GF-D8 (cell line): ENCODE measurements around the gene UBA3.

Experiments used
- DNase-seq: peaks from one replicate; lab custom pipeline; 2025; lab: John Stamatoyannopoulos, UW

Gene UBA3

GRCh38 chr3:69012100-69012799 is 67.9 kb downstream of the UBA3 start:
- no peak for DNase-seq

DNA sequence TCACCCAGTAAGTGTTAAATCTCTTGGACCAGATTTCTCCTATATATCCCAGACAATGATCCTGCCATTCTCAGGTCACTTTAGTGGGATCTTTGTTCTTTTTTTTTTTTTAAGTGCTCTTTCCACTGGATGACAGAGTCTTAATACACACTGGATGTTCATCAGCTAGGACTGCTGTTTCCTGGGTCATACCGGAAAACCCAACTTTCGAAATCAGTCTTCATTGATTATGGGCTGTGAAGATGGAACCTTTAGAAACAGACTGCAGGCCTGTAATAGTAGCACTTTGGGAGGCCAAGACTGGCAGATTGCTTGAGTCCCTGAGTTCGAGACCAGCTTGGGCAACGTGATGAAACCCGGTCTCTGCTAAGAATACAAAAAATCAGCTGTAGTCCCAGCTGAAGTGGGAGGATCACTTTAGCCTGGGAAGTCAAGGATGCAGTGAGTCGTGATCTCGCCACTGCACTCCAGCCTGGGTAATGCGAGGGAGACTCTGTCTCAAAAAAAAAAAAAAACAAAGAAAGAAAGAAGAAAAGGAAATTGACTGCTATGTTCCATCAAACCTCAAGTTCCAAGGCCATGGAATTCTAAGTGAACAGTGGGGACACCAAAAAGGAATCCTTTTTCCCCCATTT is 69.0 kb downstream of the UBA3 start:
- DNase-seq, result no peak

DNA sequence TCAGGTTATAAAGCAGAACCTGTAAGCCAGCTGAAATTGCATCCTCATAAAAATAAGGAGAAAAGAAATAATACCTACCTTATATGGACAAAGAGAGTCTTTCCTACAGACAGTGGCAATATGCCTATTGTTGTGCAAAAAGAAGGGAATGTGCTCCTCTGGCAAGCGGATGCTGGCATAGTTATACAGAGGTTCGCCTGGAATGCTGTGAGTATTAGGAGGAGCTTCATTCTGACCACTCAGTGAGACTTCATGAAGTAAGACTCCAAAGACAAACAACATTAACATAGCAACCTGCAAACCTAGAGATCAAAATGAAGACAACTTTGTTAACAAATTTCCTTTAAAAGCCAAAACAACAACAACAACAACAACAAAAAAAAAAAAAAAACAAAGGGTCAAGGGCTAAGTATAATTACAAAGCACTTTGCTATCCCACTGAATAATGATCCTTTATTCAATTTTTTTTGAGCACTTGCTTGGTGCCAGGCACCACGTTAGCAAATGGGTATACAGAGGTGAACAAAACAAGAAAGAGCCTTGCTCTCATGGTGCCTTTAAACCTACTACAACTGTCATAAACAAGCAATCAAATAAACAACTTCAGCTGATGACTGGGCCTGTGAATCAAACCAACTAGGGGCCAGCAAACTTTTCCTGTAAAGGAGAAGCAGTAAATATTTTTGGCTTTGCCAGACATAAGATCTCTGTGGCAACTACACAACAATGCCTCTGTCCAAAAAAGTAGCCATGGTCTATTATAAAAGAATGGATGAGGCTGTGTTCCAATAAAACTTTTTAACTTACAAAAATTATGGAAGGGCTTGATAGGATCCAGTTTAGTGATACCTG is 70.4 kb downstream of the UBA3 start:
- no peak for DNase-seq

GRCh38 chr3:69008980-69009379 is 71.2 kb downstream of the UBA3 start:
- no peak for DNase-seq

DNA sequence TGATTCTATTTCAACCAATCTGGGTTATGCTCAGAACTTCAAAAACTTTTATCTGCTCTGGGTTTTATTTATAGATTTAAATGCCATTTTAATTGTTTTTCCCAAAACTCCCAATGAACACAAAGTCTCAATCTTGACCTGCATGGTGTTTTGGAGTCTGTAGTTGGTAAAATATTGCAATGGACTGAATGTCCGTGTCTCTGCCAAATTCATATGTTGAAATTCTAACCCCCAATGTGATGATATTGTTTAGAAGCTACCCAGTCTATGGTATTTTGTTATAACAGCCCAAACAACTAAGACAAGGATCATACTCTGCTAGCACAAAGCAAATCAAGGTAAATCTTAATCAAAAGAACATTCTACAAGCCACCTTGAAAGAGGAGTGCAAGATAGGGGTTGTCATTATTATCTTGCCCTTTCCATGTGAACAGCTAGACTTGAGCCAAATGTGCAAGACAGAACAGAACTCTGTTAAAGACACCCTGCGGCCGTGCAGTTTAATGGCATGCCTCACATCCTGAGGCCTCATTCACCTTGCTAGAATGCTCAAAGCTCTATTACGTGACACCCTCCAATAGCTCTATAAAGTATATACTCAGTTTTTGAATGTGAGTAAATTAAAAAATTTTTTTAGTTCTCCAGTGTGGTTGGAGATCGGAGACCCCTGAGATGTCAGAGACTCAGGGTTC is 74.2 kb downstream of the UBA3 start:
- no peak for DNase-seq

DNA sequence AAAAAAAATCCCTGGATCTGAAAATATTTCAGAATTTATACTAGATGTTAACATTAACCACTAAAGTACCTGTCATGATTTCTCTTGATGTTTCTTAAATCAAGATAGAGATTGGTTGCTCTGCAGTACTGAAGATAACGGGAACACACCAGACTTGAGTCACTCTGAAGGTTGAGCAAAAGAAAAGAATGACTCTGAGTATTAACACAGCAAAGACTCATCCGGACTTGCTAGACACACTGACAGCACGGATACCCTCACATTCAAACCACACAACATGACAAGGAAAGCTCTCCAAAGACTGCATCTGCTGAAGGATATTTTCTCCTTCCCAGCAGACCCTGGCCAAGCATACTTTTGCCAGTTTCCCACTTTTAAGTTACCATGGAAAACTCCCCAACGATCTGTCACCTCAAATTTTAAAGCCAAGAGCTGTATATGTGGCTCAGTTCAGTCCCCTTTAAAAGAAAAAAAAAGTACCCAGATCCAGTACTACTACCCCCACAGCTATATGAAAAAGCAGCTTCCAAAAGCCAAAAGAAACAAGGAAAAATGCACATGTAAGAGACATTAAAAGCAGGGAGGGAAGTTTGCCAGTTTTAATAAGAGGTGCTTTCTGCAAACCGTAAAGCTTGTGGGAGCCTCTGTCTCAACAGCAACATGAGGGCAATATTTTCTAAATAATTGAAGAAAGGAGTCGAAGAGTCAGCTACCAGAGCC is 74.9 kb downstream of the UBA3 start:
- DNase-seq, result no peak
